ENCODE data around the gene PRSS1.
A peak's percentile ranks its signal among the peaks of the same experiment; 100 is the strongest.
"Not testable (repeated sequence)": the region's sequence is repeated elsewhere in the genome, so short reads cannot be mapped to it uniquely, and the experiment has no call there.

Gene PRSS1

DNA sequence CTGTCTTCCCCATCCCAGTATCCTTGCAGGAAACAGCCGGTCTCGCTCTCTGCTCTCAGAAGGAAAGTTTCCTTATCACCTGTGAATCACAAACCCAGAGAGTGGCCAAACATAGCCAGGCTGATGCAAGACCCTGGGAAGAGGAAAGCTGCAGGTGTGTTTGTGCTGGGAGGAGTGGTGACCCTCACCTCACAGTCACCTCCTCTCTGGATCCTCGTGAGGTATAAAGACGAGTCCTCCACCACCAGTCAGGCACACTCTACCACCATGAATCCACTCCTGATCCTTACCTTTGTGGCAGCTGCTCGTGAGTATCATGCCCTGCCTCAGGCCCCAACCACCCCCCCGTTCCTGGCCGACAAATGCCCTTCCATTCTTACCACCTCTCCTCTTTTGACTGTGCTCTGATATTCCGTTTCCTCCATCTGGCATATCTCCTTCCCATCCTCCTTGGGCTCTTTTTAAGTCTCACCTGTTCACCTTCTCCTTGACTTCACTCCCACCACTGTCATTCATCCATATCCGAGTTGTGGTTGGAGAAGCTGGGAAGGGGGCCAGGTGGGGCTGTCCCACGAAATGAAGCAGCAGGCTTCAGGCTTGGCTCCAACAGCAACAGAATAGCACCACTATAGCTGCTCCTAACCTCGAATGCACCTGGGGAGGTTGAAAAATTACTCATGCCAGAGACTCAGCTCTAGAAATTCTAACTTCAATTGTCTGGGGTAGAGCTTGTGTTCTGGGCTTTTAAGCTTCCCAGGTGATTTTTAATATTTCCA, at the start of gene PRSS1:
Gene PRSS1 (plus strand): TSS at position 255 of the 776 bp plus-strand sequence. CDS start 13 bp downstream, at position 268.
- DNase-seq: no peak

- not testable (repeated sequence) for DNase-seq
These were observed 48.3 kb upstream of the PRSS1 start for GRCh38 chr7:142700935-142701334.

- no peak for DNase-seq
These were observed 45.5 kb upstream of the PRSS1 start for GRCh38 chr7:142703655-142704305.

DNA sequence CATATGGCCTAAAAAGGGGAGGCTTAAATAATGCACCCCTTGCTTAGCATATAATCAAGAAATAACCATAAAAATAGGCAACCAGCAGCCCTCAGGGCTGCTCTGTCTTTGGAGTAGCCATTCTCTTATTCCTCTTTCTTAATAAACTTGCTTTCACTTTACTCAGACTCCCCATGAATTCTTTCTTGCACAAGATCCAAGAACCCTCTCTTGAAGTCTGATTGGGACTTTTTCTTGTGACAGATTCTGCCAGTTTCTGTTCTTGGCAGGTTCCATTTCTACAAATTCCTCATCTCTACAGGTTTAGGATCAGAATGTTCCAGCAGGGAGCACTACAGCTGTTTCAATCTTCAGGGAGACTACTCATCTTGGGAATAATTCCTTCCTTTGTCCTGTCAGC, 40.5 kb upstream of the PRSS1 start:
- not testable (repeated sequence) for DNase-seq

- DNase-seq: no peak
These were observed 39.4 kb upstream of the PRSS1 start for GRCh38 chr7:142709921-142710320.

- no peak for DNase-seq
These were observed 38.1 kb upstream of the PRSS1 start for GRCh38 chr7:142711196-142711595.

GRCh38 chr7:142711746-142712616, 37.3 kb upstream of the PRSS1 start:
- peak; percentile 34 to 49 for DNase-seq

- DNase-seq: no peak
These were observed 36.7 kb upstream of the PRSS1 start for GRCh38 chr7:142712617-142712957.

DNA sequence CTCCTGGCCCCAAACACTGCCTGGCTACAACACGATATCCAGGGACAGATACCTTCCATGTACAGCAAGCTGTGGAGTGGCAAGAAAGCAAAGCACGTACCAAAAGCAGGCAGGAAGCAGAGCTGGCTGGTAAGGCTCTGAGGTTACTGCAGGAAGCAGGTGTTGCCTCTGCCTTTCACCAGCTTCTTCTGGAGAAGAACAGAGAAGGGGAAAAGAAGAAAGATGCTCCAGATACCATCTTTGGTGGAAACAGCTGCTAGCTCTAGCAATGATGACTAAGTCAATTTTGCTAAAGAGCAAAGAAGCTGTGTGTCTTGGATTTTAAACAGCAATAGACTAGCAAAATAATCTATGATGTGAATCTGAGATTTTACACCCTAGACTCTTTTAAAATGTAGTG, 34.9 kb upstream of the PRSS1 start:
- DNase-seq: no peak

GRCh38 chr7:142716596-142716995, 32.7 kb upstream of the PRSS1 start:
- no peak for DNase-seq

DNA sequence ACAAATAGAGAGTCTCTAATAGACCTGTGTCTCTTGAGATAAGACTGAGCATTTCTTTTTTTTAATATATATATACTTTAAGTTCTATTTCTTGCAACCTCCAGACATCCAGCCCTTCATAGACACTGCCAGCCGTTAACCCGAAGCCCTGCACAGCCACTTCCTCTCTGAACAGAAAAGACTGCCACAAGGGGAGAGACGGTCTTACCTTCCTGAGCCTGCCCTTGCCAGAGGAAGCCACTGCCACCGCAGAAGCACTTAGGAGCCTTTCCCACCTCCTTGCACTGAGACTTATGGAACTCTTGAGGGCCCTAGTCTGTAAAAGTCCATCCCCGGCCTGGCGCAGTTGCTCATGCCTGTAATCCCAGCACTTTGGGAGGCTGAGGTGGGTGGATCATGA, 31.8 kb upstream of the PRSS1 start:
- DNase-seq: no peak

DNA sequence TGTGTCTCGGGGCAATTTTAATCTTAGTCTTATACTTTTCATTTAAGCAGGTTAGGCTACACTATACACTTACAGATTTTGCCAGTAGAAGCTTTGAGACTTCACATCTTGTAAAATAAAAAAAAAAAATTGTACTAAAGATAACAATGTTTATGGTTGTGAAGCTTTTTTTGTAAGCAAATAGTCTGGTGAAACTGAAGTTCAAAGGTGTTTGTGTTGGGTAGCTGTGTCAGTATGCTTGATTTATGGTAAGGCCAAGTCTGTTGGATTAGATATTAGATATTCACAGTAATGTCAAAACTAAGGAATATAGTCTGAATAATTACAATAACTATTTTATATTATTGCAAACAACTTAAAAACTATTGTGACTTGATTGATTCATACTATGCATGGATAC, 31.0 kb upstream of the PRSS1 start:
- no peak for DNase-seq

DNA sequence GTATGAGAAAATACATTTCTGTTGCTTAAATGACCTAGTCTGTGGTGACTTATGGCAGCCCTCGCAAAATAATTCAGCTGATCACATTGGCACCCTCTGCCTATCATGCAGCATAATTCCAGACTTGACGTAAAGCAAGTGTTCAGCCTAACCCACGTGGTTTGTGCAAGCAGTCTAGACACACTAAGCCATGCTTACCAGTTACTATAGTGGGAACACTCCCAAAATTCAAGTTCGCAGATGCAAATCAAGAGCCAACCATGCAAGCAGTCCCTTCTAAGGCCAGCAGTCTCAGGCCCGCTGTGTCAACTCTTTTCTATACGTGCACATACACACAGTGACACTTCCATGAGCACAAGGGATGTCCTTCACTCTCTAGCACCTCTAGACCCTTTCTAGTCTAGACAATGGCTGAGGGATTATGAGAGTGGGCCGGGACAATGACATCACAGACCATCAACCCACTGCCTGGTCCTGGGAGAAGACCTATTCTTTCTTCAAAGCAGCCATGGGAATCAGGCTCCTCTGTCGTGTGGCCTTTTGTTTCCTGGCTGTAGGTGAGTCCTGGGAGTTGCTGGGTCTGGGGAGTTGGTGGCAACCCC, 29.0 kb upstream of the PRSS1 start:
- DNase-seq: no peak

DNA sequence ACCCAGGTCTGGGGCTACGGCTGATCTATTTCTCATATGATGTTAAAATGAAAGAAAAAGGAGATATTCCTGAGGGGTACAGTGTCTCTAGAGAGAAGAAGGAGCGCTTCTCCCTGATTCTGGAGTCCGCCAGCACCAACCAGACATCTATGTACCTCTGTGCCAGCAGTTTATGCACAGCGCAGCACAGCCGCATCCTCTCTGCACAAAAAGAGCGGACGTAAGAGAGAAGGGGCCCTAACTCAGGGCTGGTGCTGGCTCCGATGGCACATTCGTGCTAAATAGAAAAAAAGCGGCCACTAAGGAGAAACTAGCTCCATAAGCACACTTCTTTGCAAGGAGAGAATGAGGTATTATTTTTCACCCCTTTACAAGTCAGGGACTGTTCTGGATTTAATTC, 28.3 kb upstream of the PRSS1 start:
- no peak for DNase-seq

- DNase-seq: no peak
These were observed 27.0 kb upstream of the PRSS1 start for GRCh38 chr7:142722248-142722794.

GRCh38 chr7:142733271-142733670, 16.0 kb upstream of the PRSS1 start:
- DNase-seq: no peak

DNA sequence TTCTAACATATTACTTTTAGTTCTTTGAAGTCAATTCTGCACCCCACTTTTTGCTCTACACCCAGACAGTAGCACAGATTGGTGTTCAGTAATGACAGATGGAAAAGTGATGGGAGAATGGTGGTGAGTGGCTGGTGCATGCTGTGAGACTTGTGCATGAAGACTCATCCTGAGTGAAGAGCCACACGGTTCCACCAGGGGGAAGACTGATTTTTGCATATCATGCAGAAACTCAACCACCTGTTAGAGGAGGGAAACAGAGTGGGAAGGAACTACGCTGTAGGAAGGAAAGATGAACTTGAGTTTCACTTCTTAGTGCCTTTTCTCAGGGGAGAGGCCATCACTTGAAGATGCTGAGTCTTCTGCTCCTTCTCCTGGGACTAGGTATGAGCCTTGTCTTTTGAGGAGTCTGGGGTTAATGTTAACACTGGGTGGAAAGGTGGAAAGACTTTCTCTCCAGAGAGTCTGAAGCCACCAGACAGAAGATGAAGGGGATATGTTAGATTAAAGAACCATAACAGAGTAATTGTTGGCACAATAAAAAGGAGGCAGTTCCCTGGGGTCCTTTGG, 9.3 kb upstream of the PRSS1 start:
- DNase-seq: no peak

DNA sequence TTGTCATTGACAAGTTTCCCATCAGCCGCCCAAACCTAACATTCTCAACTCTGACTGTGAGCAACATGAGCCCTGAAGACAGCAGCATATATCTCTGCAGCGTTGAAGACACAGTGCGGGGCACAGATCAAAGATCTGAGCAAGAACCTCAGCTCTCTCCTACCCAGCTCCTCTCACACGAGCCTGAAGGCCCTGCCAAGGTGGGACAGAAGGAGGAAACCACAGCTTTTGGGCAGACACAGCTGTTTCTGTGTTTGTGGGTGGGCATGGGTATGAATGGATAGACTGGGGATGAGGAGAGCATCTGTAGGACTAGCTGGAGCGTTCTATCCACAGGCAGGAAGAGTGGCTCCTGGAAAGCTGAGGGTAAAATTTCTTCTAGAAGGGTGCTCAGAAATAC, 8.5 kb upstream of the PRSS1 start:
- DNase-seq: no peak

- DNase-seq: not testable (repeated sequence)
These were observed 7.3 kb upstream of the PRSS1 start for GRCh38 chr7:142741932-142742331.

GRCh38 chr7:142745091-142745635, 4.1 kb upstream of the PRSS1 start:
- DNase-seq: no peak

DNA sequence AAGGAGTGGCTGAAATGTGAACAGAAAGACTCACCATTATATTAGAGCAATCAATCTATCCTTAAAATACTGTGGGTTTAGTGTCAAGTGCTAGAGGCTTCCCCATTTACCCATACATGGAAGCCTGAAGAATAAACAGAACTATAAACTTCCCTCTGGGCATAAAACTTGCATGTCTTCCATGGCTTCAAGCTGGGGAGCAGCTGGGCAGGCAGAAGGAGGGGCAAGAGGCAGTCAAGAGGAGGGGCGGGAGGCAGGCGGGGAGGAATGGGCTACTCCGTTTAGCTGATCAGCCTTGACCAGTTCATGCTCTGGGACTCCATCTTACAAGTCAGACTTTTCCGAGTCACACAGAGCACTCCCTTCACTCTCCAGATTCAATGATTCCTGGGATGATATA, 3.5 kb upstream of the PRSS1 start:
- no peak for DNase-seq

GRCh38 chr7:142746264-142746663, 3.0 kb upstream of the PRSS1 start:
- DNase-seq: no peak
